HCT116 (cell line): ENCODE results near the gene MSL2. TPM values are rescaled to one million over a fixed set of nuclear protein-coding genes. Genes with fewer than 3 reads are reported as not detected.

ENCODE experiments used
- ATAC-seq: fragments of 200-7000 bp; cut with Tn5 transposase; 2 replicates; pipeline ENCODE4 v1.9.1; 2020; ENCODE audit warnings: mild to moderate bottlenecking, moderate library complexity
- BruUV-seq: library from RNA; stranded (reverse); fragments of 400-500 nt; replicated peaks from 2 replicates; lab custom pipeline; 2021; lab: Mats Ljungman, UMichigan
- CTCF ChIA-PET: fragments of 300-600 bp; sonication (Branson Sonifier 250); formaldehyde crosslinking; loops from one replicate; lab custom pipeline; 2021; ENCODE audit warnings: antibody characterized with exemption; lab: Charles Lee
- POLR2A ChIA-PET: fragments of 300-600, 350-600 bp; sonication (Branson Sonifier 250); formaldehyde crosslinking; loops from one replicate; lab custom pipeline; 2021; ENCODE audit warnings: antibody characterized with exemption; lab: Charles Lee
- RAD21 ChIA-PET, 2 experiments: fragments of 300-600 bp; sonication (Branson Sonifier 250); formaldehyde crosslinking; loops; one replicate each; lab custom pipeline; 2023; ENCODE audit warnings: low total read pairs in 2 of 2; ENCODE audit not compliant: uncharacterized antibody in 2 of 2, unreplicated experiment in 2 of 2, low non-redundant PET in 1 of 2; lab: Charles Lee
- DNase-seq: peaks from one replicate; pipeline ENCODE4 v3.0.0-alpha.2; 2010; ENCODE audit warnings: low read depth, low spot score
- H2AFZ ChIP-seq: fragments of 200-600 bp; shearing (Covaris generic), sonication (generic); 2 replicates; pipeline ENCODE4 v1.6.1; 2017; ENCODE audit warnings: low read depth, mixed run types, mixed read lengths, antibody characterized with exemption, low read length; ENCODE audit not compliant: poor library complexity, severe bottlenecking
- H3K27ac ChIP-seq: 2 replicates; pipeline ENCODE4 v1.5.1; 2012; ENCODE audit warnings: low read depth, low read length
- H3K27me3 ChIP-seq: fragments of 200-600 bp; sonication (generic); 2 replicates; pipeline ENCODE4 v1.6.1; 2016; ENCODE audit warnings: mixed run types, low read length, mixed read lengths; ENCODE audit not compliant: insufficient read depth
- H3K36me3 ChIP-seq, 2 experiments: fragments of 200-500 bp in 1 of 2; fragments of 200-600 bp in 1 of 2; sonication (Bioruptor generic) in 1 of 2; sonication (generic) in 1 of 2; 2 replicates each; pipeline versions ENCODE4 v1.5.1 to v1.6.1; 2014 to 2016; ENCODE audit warnings: low read length in 2 of 2, inconsistent platforms in 1 of 2, mixed read lengths in 1 of 2, mixed run types in 1 of 2; ENCODE audit not compliant: insufficient read depth in 2 of 2, control insufficient read depth in 1 of 2
- H3K4me1 ChIP-seq, 2 experiments: fragments of 200-600 bp in 1 of 2; sonication (generic) in 1 of 2; 2 replicates each; pipeline versions ENCODE4 v1.5.1 to v1.6.1; 2012 to 2017; ENCODE audit warnings: low read length in 2 of 2, inconsistent platforms in 1 of 2, mild to moderate bottlenecking in 1 of 2, mixed read lengths in 1 of 2, mixed run types in 1 of 2, moderate library complexity in 1 of 2; ENCODE audit not compliant: insufficient read depth in 2 of 2, control insufficient read depth in 1 of 2
- H3K4me2 ChIP-seq: fragments of 200-600 bp; sonication (generic); 2 replicates; pipeline ENCODE4 v1.6.1; 2017; ENCODE audit warnings: mixed run types, low read length, mixed read lengths
- H3K4me3 ChIP-seq, 2 experiments: fragments of 200-600 bp in 1 of 2; sonication (generic) in 1 of 2; replicated peaks in 1 of 2; 2 replicates each; pipeline ENCODE4 v1.5.1; 2011 to 2016; ENCODE audit warnings: low read length in 2 of 2, control low read depth in 1 of 2, low read depth in 1 of 2, mild to moderate bottlenecking in 1 of 2, mixed read lengths in 1 of 2, mixed run types in 1 of 2
- H3K79me2 ChIP-seq: fragments of 200-600 bp; sonication (generic); 2 replicates; pipeline ENCODE4 v1.6.1; 2017; ENCODE audit warnings: mild to moderate bottlenecking, mixed run types, low read length, moderate library complexity, mixed read lengths; ENCODE audit not compliant: insufficient read depth
- H3K9ac ChIP-seq: fragments of 200-600 bp; sonication (generic); 2 replicates; pipeline ENCODE4 v1.6.1; 2016; ENCODE audit warnings: low read length, mixed read lengths
- H3K9me2 ChIP-seq: fragments of 200-600 bp; sonication (generic), shearing (Covaris generic); 2 replicates; pipeline ENCODE4 v1.6.1; 2017; ENCODE audit warnings: mixed run types, mild to moderate bottlenecking, moderate library complexity; ENCODE audit not compliant: insufficient read depth
- H3K9me3 ChIP-seq, 2 experiments: fragments of 200-500 bp in 1 of 2; fragments of 200-600 bp in 1 of 2; sonication (Bioruptor generic) in 1 of 2; sonication (generic) in 1 of 2; 2 replicates each; pipeline ENCODE4 v1.6.1; 2014 to 2017; ENCODE audit warnings: low read length in 2 of 2, mixed read lengths in 2 of 2, inconsistent platforms in 1 of 2, low read depth in 1 of 2, mild to moderate bottlenecking in 1 of 2, mixed run types in 1 of 2, moderate library complexity in 1 of 2; ENCODE audit not compliant: control insufficient read depth in 1 of 2, insufficient read depth in 1 of 2
- H4K20me1 ChIP-seq: fragments of 200-600 bp; sonication (generic), shearing (Covaris generic); 2 replicates; pipeline ENCODE4 v1.6.1; 2017; ENCODE audit warnings: mixed run types, mild to moderate bottlenecking, moderate library complexity; ENCODE audit not compliant: insufficient read depth
- ATF3 ChIP-seq: IDR thresholded peaks from 2 replicates; pipeline ENCODE4 v1.6.1; 2012
- POLR2A ChIP-seq: IDR thresholded peaks from 2 replicates; pipeline ENCODE4 v1.7.0; 2011; ENCODE audit warnings: borderline replicate concordance; ENCODE audit not compliant: insufficient read depth, insufficient read length; ENCODE audit errors: extremely low read depth
- RAD21 ChIP-seq: IDR thresholded peaks from 2 replicates; pipeline ENCODE4 v1.6.1; 2012; ENCODE audit warnings: low read depth, mild to moderate bottlenecking
- intact Hi-C: fragments of 100-400 bp; cut with micrococcal nuclease; formaldehyde crosslinking; loops from 2 replicates; pipeline ENCODE4 v1.10.0; 2022
- total RNA-seq: library from RNA; stranded (reverse); gene quantifications from one replicate; pipeline ENCODE4 v1.2.1, GENCODE V29; 2021; ENCODE audit not compliant: unreplicated experiment

Gene MSL2
- total RNA-seq, 1 experiment from 2014 or later = 34.8 TPM

- Histone ChIP-seq H3K4me1 (no peaks in the 10 kb centered on the region), H3K27ac (no peak overlapping the region), H3K27me3 (no peaks in the 10 kb centered on the region), H3K36me3 (no peaks in the 10 kb centered on the region), H3K4me3 (no peak overlapping the region), H3K79me2 (peaks cover 98% of the 10 kb centered on the region), H3K9me3 (no peaks in the 10 kb centered on the region), H4K20me1 (peaks cover 34% of the 10 kb centered on the region), H3K9ac (no peak overlapping the region), H3K9me2 (no peaks in the 10 kb centered on the region), H3K4me2 (no peak overlapping the region), H2AFZ (no peak overlapping the region)
- RAD21 ChIA-PET = no interaction called here
- POLR2A ChIA-PET = no interaction called here
- no peak for ATAC-seq
- intact Hi-C loops = no loop called here
- no TSS peak for BruUV-seq
- no peak for TF ChIP-seq POLR2A
- TF ChIP-seq ATF3 = no peak
- no peak for DNase-seq
- CTCF ChIA-PET = no interaction called here
These were observed 33.8 kb downstream of the MSL2 start for GRCh38 chr3:136162322-136162721.

- Histone ChIP-seq H3K79me2 (peaks cover 98% of the 10 kb centered on the region), H4K20me1 (peaks cover 33% of the 10 kb centered on the region), H3K4me3 (no peak overlapping the region), H3K9me2 (no peaks in the 10 kb centered on the region), H3K27me3 (no peaks in the 10 kb centered on the region)
- RAD21 ChIA-PET = no interaction called here
- DNase-seq = no peak
- no peak for TF ChIP-seq RAD21
- TF ChIP-seq, all 23 proteins: peak for 0
- H3K9ac ChIP-seq = no peak overlapping the region
- no peaks in the 10 kb centered on the region for H3K4me1 ChIP-seq
- no peak overlapping the region for H3K27ac ChIP-seq
- intact Hi-C loops = no loop called here
- BruUV-seq = no TSS peak
- ChIA-PET POLR2A (no interaction called here), CTCF (no interaction called here)
- H3K36me3 ChIP-seq = no peaks in the 10 kb centered on the region
- no peak overlapping the region for H2AFZ ChIP-seq
- H3K9me3 ChIP-seq = no peaks in the 10 kb centered on the region
- no peak overlapping the region for H3K4me2 ChIP-seq
- ATAC-seq = no peak
These were observed 34.6 kb downstream of the MSL2 start for GRCh38 chr3:136161516-136161915.
